K562 (cell line): ENCODE data around the gene AFF3. TPM values are rescaled to one million over a fixed set of nuclear protein-coding genes. Genes with fewer than 3 reads are reported as not detected.

Experiments
- ATAC-seq: fragments of 200-7000 bp; cut with Tn5 transposase; 3 replicates; pipeline ENCODE4 v1.9.1; 2020; ENCODE audit warnings: moderate library complexity
- BruUV-seq: library from RNA; stranded (reverse); fragments of 400-500 nt; replicated peaks from 2 replicates; lab custom pipeline; 2021; lab: Mats Ljungman, UMichigan
- CTCF ChIA-PET: fragments of 300-600 bp; formaldehyde crosslinking; extraction: SDS; loops from one replicate; lab custom pipeline; 2021; ENCODE audit warnings: low intra/inter-chr PET ratio; lab: Yijun Ruan, JAX
- POLR2A ChIA-PET: fragments of 300-600, 350-650 bp; sonication (Branson Sonifier 250); formaldehyde crosslinking; extraction: SDS; loops from one replicate; lab custom pipeline; 2021; ENCODE audit warnings: antibody characterized with exemption, inconsistent platforms; lab: Yijun Ruan, JAX
- DNase-seq, 4 experiments: peaks; one replicate each; pipeline versions ENCODE4 v3.0.0 to v3.0.0-alpha.2; 2011 to 2018; ENCODE audit warnings: low spot score in 3 of 4, mixed read lengths in 3 of 4; ENCODE audit errors: extremely low read depth in 1 of 4
- FAIRE-seq: peaks from 2 replicates; lab custom pipeline; 2011; peaks lifted over from hg19 to GRCh38; lab: Jason Lieb, UNC
- H2AFZ ChIP-seq: 2 replicates; pipeline ENCODE4 v1.6.0; 2011; ENCODE audit warnings: low read depth, low read length, control low read depth, inconsistent platforms
- H3K27ac ChIP-seq: fragments of 200-600 bp; 3 replicates; pipeline ENCODE4 v1.8.0; 2011; ENCODE audit warnings: low read depth, mild to moderate bottlenecking, control low read depth, inconsistent platforms, low read length, moderate library complexity, mixed read lengths; ENCODE audit errors: extremely low read depth
- H3K27me3 ChIP-seq, 2 experiments: fragments of 300-600 bp in 1 of 2; 2 replicates in 1 of 2; 3 replicates in 1 of 2; pipeline versions ENCODE4 v1.6.0 to v1.8.0; 2011; ENCODE audit warnings: inconsistent platforms in 2 of 2, low read length in 2 of 2, mild to moderate bottlenecking in 1 of 2, mixed read lengths in 1 of 2, moderate library complexity in 1 of 2; ENCODE audit not compliant: control insufficient read depth in 2 of 2, insufficient read depth in 2 of 2
- H3K36me3 ChIP-seq: fragments of 300-600 bp; 3 replicates; pipeline ENCODE4 v1.8.0; 2011; ENCODE audit warnings: mild to moderate bottlenecking, low read length, inconsistent platforms; ENCODE audit not compliant: control insufficient read depth, insufficient read depth
- H3K4me1 ChIP-seq, 2 experiments: fragments of 200-600 bp in 1 of 2; replicated peaks in 1 of 2; 2 replicates in 1 of 2; 3 replicates in 1 of 2; pipeline versions ENCODE4 v1.5.1 to v1.8.0; 2011; ENCODE audit warnings: inconsistent platforms in 2 of 2, low read length in 2 of 2, mild to moderate bottlenecking in 1 of 2, mixed read lengths in 1 of 2, moderate library complexity in 1 of 2; ENCODE audit not compliant: control insufficient read depth in 2 of 2, insufficient read depth in 2 of 2
- H3K4me2 ChIP-seq: 2 replicates; pipeline ENCODE4 v1.6.1; 2011; ENCODE audit warnings: low read length, control low read depth, inconsistent platforms, mixed read lengths; ENCODE audit not compliant: insufficient read depth
- H3K4me3 ChIP-seq: fragments of 200-600 bp; sonication (generic), shearing (Covaris generic); 2 replicates; pipeline ENCODE4 v1.5.1; 2016; ENCODE audit warnings: control low read depth, inconsistent platforms
- H3K79me2 ChIP-seq: fragments of 200-600 bp; 3 replicates; pipeline ENCODE4 v1.8.0; 2011; ENCODE audit warnings: low read length, inconsistent platforms; ENCODE audit not compliant: control insufficient read depth, insufficient read depth
- H3K9ac ChIP-seq, 2 experiments: 2 replicates each; pipeline versions ENCODE4 v1.6.0 to v1.6.1; 2011; ENCODE audit warnings: low read depth in 2 of 2, low read length in 2 of 2, control low read depth in 1 of 2, inconsistent platforms in 1 of 2, mild to moderate bottlenecking in 1 of 2, mixed read lengths in 1 of 2; ENCODE audit not compliant: insufficient read depth in 1 of 2
- H3K9me1 ChIP-seq: one replicate; pipeline ENCODE4 v1.6.0; 2011; ENCODE audit warnings: inconsistent platforms, mild to moderate bottlenecking, low read length, moderate library complexity; ENCODE audit not compliant: control insufficient read depth, insufficient read depth
- H3K9me3 ChIP-seq: replicated peaks from 2 replicates; pipeline ENCODE4 v1.5.1; 2011; ENCODE audit warnings: low read depth, low read length, inconsistent platforms; ENCODE audit not compliant: control insufficient read depth, insufficient read depth
- H4K20me1 ChIP-seq: replicated peaks from 2 replicates; pipeline ENCODE4 v1.6.1; 2011; ENCODE audit warnings: low read length, inconsistent platforms, mixed read lengths; ENCODE audit not compliant: control insufficient read depth, insufficient read depth
- CBFA2T3 ChIP-seq: fragments of 450-650 bp; IDR thresholded peaks from 2 replicates; pipeline ENCODE4 v1.6.1; 2017
- COPS2 ChIP-seq: fragments of 450-650 bp; conservative IDR thresholded peaks from 2 replicates; pipeline ENCODE4 v1.6.1; 2016; ENCODE audit warnings: mild to moderate bottlenecking, moderate library complexity
- HMGN3 ChIP-seq: IDR thresholded peaks from 2 replicates; pipeline ENCODE4 v1.6.1; 2011; ENCODE audit warnings: borderline replicate concordance, low read depth, mild to moderate bottlenecking, mixed read lengths, low read length; ENCODE audit not compliant: insufficient read length; ENCODE audit errors: extremely low read depth
- NR2C2 ChIP-seq, 2 experiments: fragments of 200-800 bp in 1 of 2; sonication (Bioruptor generic) in 1 of 2; sonication (generic) in 1 of 2; formaldehyde crosslinking in 1 of 2; IDR thresholded peaks; 2 replicates each; pipeline versions ENCODE4 v1.6.1 to v1.8.0; 2016 to 2022; ENCODE audit warnings: mild to moderate bottlenecking in 1 of 2, missing compliant biosample characterization in 1 of 2, missing genetic modification characterization in 1 of 2, missing genetic modification reagents in 1 of 2
- OTX1 ChIP-seq: fragments of 450-650 bp; formaldehyde crosslinking; IDR thresholded peaks from 2 replicates; pipeline ENCODE4 v1.4.0; 2022; ENCODE audit warnings: mild to moderate bottlenecking
- SRSF1 ChIP-seq: fragments of 200-400 bp; formaldehyde crosslinking; IDR thresholded peaks from 2 replicates; pipeline ENCODE4 v1.6.1; 2017; ENCODE audit warnings: mild to moderate bottlenecking, low read depth, low read length, moderate library complexity
- ZNF133 ChIP-seq: fragments of 250-450 bp; sonication (Bioruptor Pico); IDR thresholded peaks from 2 replicates; pipeline ENCODE4 v1.4.0; 2020; ENCODE audit warnings: mild to moderate bottlenecking
- ZNF280B ChIP-seq: fragments of 250-450 bp; sonication (Bioruptor Pico); IDR thresholded peaks from 2 replicates; pipeline ENCODE4 v1.5.1; 2021; ENCODE audit warnings: mild to moderate bottlenecking
- ZNF511 ChIP-seq: sonication (generic); formaldehyde crosslinking; IDR thresholded peaks from 2 replicates; pipeline ENCODE4 v1.8.0; 2022; ENCODE audit warnings: mild to moderate bottlenecking, missing genetic modification reagents
- ZNF551 ChIP-seq: fragments of 250-450 bp; sonication (Bioruptor Pico); IDR thresholded peaks from 2 replicates; pipeline ENCODE4 v1.5.0; 2021; ENCODE audit warnings: mild to moderate bottlenecking, moderate library complexity
- WGBS: fragments of 100-300 bp; shearing (Covaris generic); methylation state at CpG from one replicate; pipeline ENCODE4 v1.1.6; 2016; ENCODE audit warnings: low coverage, mixed read lengths; ENCODE audit not compliant: insufficient coverage; ENCODE audit errors: missing lambda C conversion rate; 5-methylcytosine and 5-hydroxymethylcytosine counted together
- in situ Hi-C: fragments of 300-500 bp; cut with MboI; formaldehyde crosslinking; loops from 4 replicates; pipeline ENCODE4 v1.15.0; 2018; ENCODE audit warnings: inconsistent platforms, mixed read lengths
- intact Hi-C: fragments of 100-400 bp; cut with micrococcal nuclease; formaldehyde crosslinking; loops from 2 replicates; pipeline ENCODE4 v1.14.2; 2022
- polyA plus RNA-seq, 8 experiments: library from polyadenylated mRNA; depleted of rRNA in 4 of 8; stranded (reverse) in 5 of 8; unstranded in 3 of 8; fragments of >200 nt; fragmentation: Nextera tagmentation in 2 of 8; fragmentation: Illumina TruSeq in 1 of 8; extraction: Ambion mirVana in 2 of 8; extraction: Trizol in 1 of 8; gene quantifications; 2 replicates each; pipeline versions ENCODE4 v1.2.1 to v1.2.3, GENCODE V29; 2011 to 2014; ENCODE audit warnings: inconsistent platforms in 1 of 8, missing spikeins in 1 of 8
- total RNA-seq, 7 experiments: library from RNA; depleted of rRNA in 6 of 7; stranded (reverse); fragments of >200 nt in 6 of 7; fragmentation: Illumina TruSeq in 2 of 7; extraction: Trizol in 2 of 7; gene quantifications; 2 replicates each; pipeline versions ENCODE4 v1.2.1 to v1.2.3, GENCODE V29; 2011 to 2021; ENCODE audit warnings: low replicate concordance in 1 of 7

Gene AFF3
- total and polyA plus RNA-seq, 9 of the 15 experiments (the other 6 are each of a cell fraction or from before 2014, with no cell fraction given), result 0.02 to 0.11 TPM; not detected in 7

GRCh38 chr2:99938250-99938649 lies 204.1 kb downstream of the AFF3 start:
- CTCF ChIA-PET, result no interaction called here
- in situ Hi-C loops (no loop called here), intact Hi-C loops (no loop called here)
- Histone ChIP-seq H3K36me3 (no peaks in the 10 kb centered on the region), H3K9me3 (no peaks in the 10 kb centered on the region), H3K27me3 (peaks cover 4% of the 10 kb centered on the region in 2 experiments; a peak in 3 of 5 replicates), H3K79me2 (no peaks in the 10 kb centered on the region), H3K4me1 (no peaks in the 10 kb centered on the region), H2AFZ (no peak overlapping the region), H3K9me1 (no peaks in the 10 kb centered on the region), H3K9ac (no peak overlapping the region), H3K27ac (no peak overlapping the region), H4K20me1 (no peaks in the 10 kb centered on the region), H3K4me2 (no peak overlapping the region), H3K4me3 (no peak overlapping the region)
- BruUV-seq, result no TSS peak
- 4% methylated on average over 3 of the region's 3 CpGs for WGBS
- ATAC-seq (no peak), DNase-seq (no peak), FAIRE-seq (no peak)
- TF ChIP-seq SRSF1 (no peak), NR2C2 (CRISPR knock-in tag; IDR thresholded peaks at IDR 0.05) (no peak), NR2C2 (tag; IDR thresholded peaks at IDR 0.05) (no peak), ZNF511 (CRISPR knock-in tag) (no peak), ZNF551 (no peak), COPS2 (no peak), HMGN3 (no peak), OTX1 (CRISPR knock-in tag) (no peak), CBFA2T3 (no peak), ZNF133 (CRISPR knock-in tag) (no peak), ZNF280B (CRISPR knock-in tag) (no peak)
- POLR2A ChIA-PET, result interaction anchor here (1.0 kb wide), 1 partner anchor 10 kb away, joined by 5 read pairs; no protein-coding TSS in a partner anchor
